Liver (tissue), 9 donors: ENCODE measurements around the gene MAP2K3. TPM values are rescaled to one million over a fixed set of nuclear protein-coding genes. Genes with fewer than 3 reads are reported as not detected.

ENCODE experiments used
- DNase-seq: peaks from one replicate; pipeline ENCODE4 v3.0.0-alpha.2; 2017; ENCODE audit warnings: low spot score
- H3K27ac ChIP-seq, 2 donors: one replicate each; pipeline ENCODE4 v1.7.0; 2013; ENCODE audit warnings: inconsistent platforms in 2 of 2, low read length in 2 of 2, control low read depth in 1 of 2, low read depth in 1 of 2, mild to moderate bottlenecking in 1 of 2
- H3K27me3 ChIP-seq, 4 donors: one replicate each; pipeline versions ENCODE4 v1.6.1 to v1.7.0; 2013; ENCODE audit warnings: low read length in 3 of 4, inconsistent platforms in 1 of 4, mild to moderate bottlenecking in 1 of 4, moderate library complexity in 1 of 4; ENCODE audit not compliant: control insufficient read depth in 4 of 4, insufficient read depth in 4 of 4
- H3K36me3 ChIP-seq, 4 donors: one replicate each; pipeline versions ENCODE4 v1.6.1 to v1.7.0; 2013; ENCODE audit warnings: low read length in 3 of 4, mild to moderate bottlenecking in 3 of 4, low read depth in 1 of 4, moderate library complexity in 1 of 4; ENCODE audit not compliant: control insufficient read depth in 4 of 4, insufficient read depth in 3 of 4
- H3K4me1 ChIP-seq, 4 donors: one replicate each; pipeline versions ENCODE4 v1.6.1 to v1.7.0; 2013; ENCODE audit warnings: low read length in 3 of 4, mild to moderate bottlenecking in 3 of 4, moderate library complexity in 1 of 4; ENCODE audit not compliant: control insufficient read depth in 4 of 4, insufficient read depth in 4 of 4
- H3K4me3 ChIP-seq, 3 donors: one replicate each; pipeline versions ENCODE4 v1.6.1 to v1.7.0; 2013; ENCODE audit warnings: low read length in 3 of 3, control low read depth in 1 of 3, low read depth in 1 of 3, mild to moderate bottlenecking in 1 of 3
- H3K9ac ChIP-seq, 2 donors: one replicate each; pipeline ENCODE4 v1.7.0; 2013; ENCODE audit warnings: low read length in 2 of 2, mild to moderate bottlenecking in 2 of 2, moderate library complexity in 2 of 2, control low read depth in 1 of 2, low read depth in 1 of 2
- H3K9me3 ChIP-seq, 4 donors: one replicate each; pipeline versions ENCODE4 v1.6.1 to v1.7.0; 2013; ENCODE audit warnings: low read length in 3 of 4; ENCODE audit not compliant: control insufficient read depth in 4 of 4
- ATF3 ChIP-seq: IDR thresholded peaks from 2 replicates; pipeline ENCODE4 v1.6.1; 2016; ENCODE audit warnings: antibody characterized with exemption
- CTCF ChIP-seq: fragments of 150-350 bp; IDR thresholded peaks from 2 replicates; pipeline ENCODE4 v1.5.1; 2017; ENCODE audit warnings: improper control_type of control experiment, low read depth, low read length; ENCODE audit not compliant: missing input control
- EGR1 ChIP-seq, 2 donors: IDR thresholded peaks; 2 replicates each; pipeline ENCODE4 v1.6.1; 2016 to 2018; ENCODE audit warnings: antibody characterized with exemption in 2 of 2, low read depth in 2 of 2
- FOXA1 ChIP-seq: IDR thresholded peaks from 2 replicates; pipeline ENCODE4 v1.6.1; 2016; ENCODE audit warnings: antibody characterized with exemption
- FOXA2 ChIP-seq: IDR thresholded peaks from 2 replicates; pipeline ENCODE4 v1.6.1; 2016; ENCODE audit warnings: antibody characterized with exemption
- GABPA ChIP-seq, 2 donors: IDR thresholded peaks in 1 of 2; conservative IDR thresholded peaks in 1 of 2; 2 replicates each; pipeline ENCODE4 v1.6.1; 2016; ENCODE audit warnings: antibody characterized with exemption in 2 of 2, mild to moderate bottlenecking in 1 of 2, moderate library complexity in 1 of 2
- HNF4A ChIP-seq, 2 donors: conservative IDR thresholded peaks; 2 replicates each; pipeline ENCODE4 v1.6.1; 2016; ENCODE audit warnings: antibody characterized with exemption in 2 of 2, mild to moderate bottlenecking in 2 of 2
- HNF4G ChIP-seq: IDR thresholded peaks from 2 replicates; pipeline ENCODE4 v1.6.1; 2016; ENCODE audit warnings: antibody characterized with exemption
- JUND ChIP-seq, 2 donors: IDR thresholded peaks; 2 replicates each; pipeline ENCODE4 v1.6.1; 2016; ENCODE audit warnings: antibody characterized with exemption in 2 of 2
- MAX ChIP-seq: IDR thresholded peaks from 2 replicates; pipeline ENCODE4 v1.6.1; 2016; ENCODE audit warnings: antibody characterized with exemption
- NR2F2 ChIP-seq: IDR thresholded peaks from 2 replicates; pipeline ENCODE4 v1.6.1; 2016; ENCODE audit warnings: antibody characterized with exemption
- RAD21 ChIP-seq, 2 donors: IDR thresholded peaks; 2 replicates each; pipeline ENCODE4 v1.6.1; 2016; ENCODE audit warnings: antibody characterized with exemption in 2 of 2, mild to moderate bottlenecking in 2 of 2
- REST ChIP-seq: IDR thresholded peaks from 2 replicates; pipeline ENCODE4 v1.6.1; 2016; ENCODE audit warnings: antibody characterized with exemption, mild to moderate bottlenecking
- RXRA ChIP-seq, 2 donors: IDR thresholded peaks; 2 replicates each; pipeline ENCODE4 v1.6.1; 2017 to 2018; ENCODE audit warnings: antibody characterized with exemption in 2 of 2, mild to moderate bottlenecking in 1 of 2
- SP1 ChIP-seq: IDR thresholded peaks from 2 replicates; pipeline ENCODE4 v1.6.1; 2018; ENCODE audit warnings: antibody characterized with exemption, mild to moderate bottlenecking
- TAF1 ChIP-seq: conservative IDR thresholded peaks from 2 replicates; pipeline ENCODE4 v1.6.1; 2016; ENCODE audit warnings: antibody characterized with exemption, mild to moderate bottlenecking
- YY1 ChIP-seq: IDR thresholded peaks from 2 replicates; pipeline ENCODE4 v1.6.1; 2016; ENCODE audit warnings: antibody characterized with exemption, mild to moderate bottlenecking
- ZBTB33 ChIP-seq: IDR thresholded peaks from 2 replicates; pipeline ENCODE4 v1.6.1; 2016; ENCODE audit warnings: antibody characterized with exemption
- WGBS: extraction: QIAGEN DNeasy Blood & Tissue Kit; methylation state at CpG from one replicate; pipeline ENCODE4 v1.1.7; 2013; 5-methylcytosine and 5-hydroxymethylcytosine counted together
- polyA plus RNA-seq, 2 donors: library from polyadenylated mRNA; stranded (reverse) in 1 of 2; unstranded in 1 of 2; fragments of 200-250 nt in 1 of 2; fragments of >200 nt in 1 of 2; fragmentation: Nextera tagmentation in 1 of 2; extraction: Ambion mirVana in 1 of 2; gene quantifications; one replicate each; pipeline versions ENCODE4 v1.2.1 to v1.2.3, GENCODE V29; 2013 to 2015
- total RNA-seq, 2 donors: library from RNA; depleted of rRNA; stranded (reverse); fragments of >200 nt; gene quantifications; one replicate each; pipeline ENCODE4 v1.2.3, GENCODE V29; 2014
- donor health status: healthy.
- donor health status: healthy.
- donor health status: healthy.
- donor health status: healthy.
- donor health status: healthy.

Gene MAP2K3
- total and polyA plus RNA-seq, 4 donors: 21.6 to 88.4 (median 30.5) TPM

- peak; percentile 80 for DNase-seq
- no peak overlapping the region for H3K4me3 ChIP-seq
- no peaks in the 10 kb centered on the region for H3K9me3 ChIP-seq
- no peak overlapping the region for H3K9ac ChIP-seq
- H3K36me3 ChIP-seq: peaks cover 0 to 36% (median 20%) of the 10 kb centered on the region in 4 donors
- no peak overlapping the region for H3K27ac ChIP-seq
- TF ChIP-seq JUND (IDR thresholded peaks at IDR 0.05) (no peak), NR2F2 (no peak), TAF1 (no peak), SP1 (no peak), HNF4G (no peak), FOXA2 (no peak), RXRA (IDR thresholded peaks at IDR 0.05) (no peak), HNF4A (conservative IDR thresholded peaks at IDR 0.05) (no peak), CTCF (no peak), ZBTB33 (no peak), RAD21 (IDR thresholded peaks at IDR 0.05) (no peak), ATF3 (no peak), MAX (no peak), FOXA1 (no peak), YY1 (no peak), REST (no peak), GABPA (IDR thresholded peaks at IDR 0.05 in 1 of 2, conservative IDR thresholded peaks at IDR 0.05 in 1 of 2) (no peak), EGR1 (IDR thresholded peaks at IDR 0.05; ENCODE audit: low read depth in 2 of 2) (no peak)
- WGBS: 66% methylated on average over 22 of the region's 22 CpGs
- no peaks in the 10 kb centered on the region for H3K27me3 ChIP-seq
- H3K4me1 ChIP-seq: peaks cover 0 to 14% (median 0%) of the 10 kb centered on the region in 4 donors
Observed at GRCh38 chr17:21296097-21297025, 11.8 kb downstream of the MAP2K3 start.
